Measurements from ENCODE around the gene SLC35A2. TPM values are rescaled to one million over a fixed set of nuclear protein-coding genes. Genes with fewer than 3 reads are reported as not detected.
A peak's percentile ranks its signal among the peaks of the same experiment; 100 is the strongest.

Gene SLC35A2
- total RNA-seq, 1 experiment from 2014 or later: 18.0 TPM

DNA sequence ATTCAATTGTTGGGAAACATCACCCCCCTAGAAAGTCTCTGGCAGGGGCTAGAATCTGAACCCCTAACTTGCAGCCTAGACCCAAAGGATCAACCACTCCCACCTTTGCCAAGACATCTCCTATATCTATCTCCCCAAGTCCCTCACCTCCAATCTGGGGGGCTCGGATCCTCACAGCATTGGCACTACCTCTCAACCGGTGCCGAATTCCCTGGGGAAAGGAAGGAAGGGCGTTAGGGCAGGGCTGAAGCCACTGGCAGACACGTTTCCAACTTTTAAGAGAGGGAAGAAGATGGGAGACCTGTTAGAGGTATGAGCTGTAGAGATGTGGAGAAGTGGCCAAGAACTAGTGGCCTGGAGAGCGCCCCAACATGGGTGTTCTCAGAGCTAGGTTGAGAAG lies 16.6 kb downstream of the SLC35A2 start (continued):
- TF ChIP-seq MYBL2 (CRISPR knock-in tag; IDR thresholded peaks at IDR 0.05) (no peak), ZNF396 (CRISPR knock-in tag; IDR thresholded peaks at IDR 0.05; ENCODE audit: borderline replicate concordance) (no peak), TEAD1 (CRISPR knock-in tag; IDR thresholded peaks at IDR 0.05) (no peak), ZBTB21 (CRISPR knock-in tag; IDR thresholded peaks at IDR 0.05; ENCODE audit: borderline replicate concordance) (no peak), ZNF416 (CRISPR knock-in tag; IDR thresholded peaks at IDR 0.05) (no peak), GTF2I (CRISPR knock-in tag; conservative IDR thresholded peaks at IDR 0.05) (no peak)
- TF ChIP-seq, protein P1, sequence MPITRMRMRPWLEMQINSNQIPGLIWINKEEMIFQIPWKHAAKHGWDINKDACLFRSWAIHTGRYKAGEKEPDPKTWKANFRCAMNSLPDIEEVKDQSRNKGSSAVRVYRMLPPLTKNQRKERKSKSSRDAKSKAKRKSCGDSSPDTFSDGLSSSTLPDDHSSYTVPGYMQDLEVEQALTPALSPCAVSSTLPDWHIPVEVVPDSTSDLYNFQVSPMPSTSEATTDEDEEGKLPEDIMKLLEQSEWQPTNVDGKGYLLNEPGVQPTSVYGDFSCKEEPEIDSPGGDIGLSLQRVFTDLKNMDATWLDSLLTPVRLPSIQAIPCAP (CRISPR knock-in tag; IDR thresholded peaks at IDR 0.05): no peak
- TF ChIP-seq, protein P2, sequence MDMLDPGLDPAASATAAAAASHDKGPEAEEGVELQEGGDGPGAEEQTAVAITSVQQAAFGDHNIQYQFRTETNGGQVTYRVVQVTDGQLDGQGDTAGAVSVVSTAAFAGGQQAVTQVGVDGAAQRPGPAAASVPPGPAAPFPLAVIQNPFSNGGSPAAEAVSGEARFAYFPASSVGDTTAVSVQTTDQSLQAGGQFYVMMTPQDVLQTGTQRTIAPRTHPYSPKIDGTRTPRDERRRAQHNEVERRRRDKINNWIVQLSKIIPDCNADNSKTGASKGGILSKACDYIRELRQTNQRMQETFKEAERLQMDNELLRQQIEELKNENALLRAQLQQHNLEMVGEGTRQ (CRISPR knock-in tag; IDR thresholded peaks at IDR 0.05): no peak
- TF ChIP-seq, protein P3, sequence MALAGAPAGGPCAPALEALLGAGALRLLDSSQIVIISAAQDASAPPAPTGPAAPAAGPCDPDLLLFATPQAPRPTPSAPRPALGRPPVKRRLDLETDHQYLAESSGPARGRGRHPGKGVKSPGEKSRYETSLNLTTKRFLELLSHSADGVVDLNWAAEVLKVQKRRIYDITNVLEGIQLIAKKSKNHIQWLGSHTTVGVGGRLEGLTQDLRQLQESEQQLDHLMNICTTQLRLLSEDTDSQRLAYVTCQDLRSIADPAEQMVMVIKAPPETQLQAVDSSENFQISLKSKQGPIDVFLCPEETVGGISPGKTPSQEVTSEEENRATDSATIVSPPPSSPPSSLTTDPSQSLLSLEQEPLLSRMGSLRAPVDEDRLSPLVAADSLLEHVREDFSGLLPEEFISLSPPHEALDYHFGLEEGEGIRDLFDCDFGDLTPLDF (CRISPR knock-in tag; IDR thresholded peaks at IDR 0.05): no peak

DNA sequence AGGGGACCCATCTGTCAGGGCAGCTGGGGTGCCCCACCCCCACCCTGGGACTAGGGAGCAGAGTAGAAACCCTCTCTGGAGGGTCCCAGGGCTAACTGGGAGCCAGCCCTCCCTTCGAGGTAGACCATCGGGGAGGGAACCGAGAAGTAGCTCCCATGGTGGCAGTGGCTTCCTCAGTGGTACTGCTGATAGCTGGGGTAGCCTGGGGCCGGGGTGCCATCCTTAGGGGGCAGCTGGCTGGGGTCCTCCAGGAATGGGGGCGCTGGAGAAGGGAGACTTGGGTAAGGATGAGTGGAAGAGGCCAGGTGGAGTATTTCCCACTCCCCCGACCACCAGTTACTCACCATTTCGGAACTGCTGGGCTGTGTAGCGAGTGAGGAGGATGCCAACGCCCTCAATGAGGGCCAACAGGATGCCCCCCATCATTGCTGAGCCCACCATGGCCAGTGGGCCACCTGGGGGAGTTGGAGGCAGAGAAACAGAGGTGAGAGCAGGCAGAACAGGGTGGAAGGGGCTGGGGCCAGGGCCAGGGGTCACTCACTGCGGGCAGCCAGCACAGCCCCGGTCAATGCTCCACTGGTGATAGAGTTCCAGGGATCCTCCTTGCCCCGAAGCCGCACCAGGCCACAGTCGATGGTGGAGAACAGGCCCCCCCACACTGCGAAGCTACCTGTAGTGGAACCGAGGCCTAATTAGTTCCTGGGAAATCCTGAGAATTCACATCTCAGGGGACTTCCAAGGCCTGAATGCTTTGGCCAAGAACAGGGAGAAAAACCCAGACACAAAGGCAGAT lies 17.7 kb downstream of the SLC35A2 start:
- DNase-seq (ENCODE audit: low spot score): no peak
- TF ChIP-seq, protein P4, sequence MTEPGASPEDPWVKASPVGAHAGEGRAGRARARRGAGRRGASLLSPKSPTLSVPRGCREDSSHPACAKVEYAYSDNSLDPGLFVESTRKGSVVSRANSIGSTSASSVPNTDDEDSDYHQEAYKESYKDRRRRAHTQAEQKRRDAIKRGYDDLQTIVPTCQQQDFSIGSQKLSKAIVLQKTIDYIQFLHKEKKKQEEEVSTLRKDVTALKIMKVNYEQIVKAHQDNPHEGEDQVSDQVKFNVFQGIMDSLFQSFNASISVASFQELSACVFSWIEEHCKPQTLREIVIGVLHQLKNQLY (CRISPR knock-in tag; IDR thresholded peaks at IDR 0.05): no peak
- TF ChIP-seq JAZF1 (CRISPR knock-in tag; IDR thresholded peaks at IDR 0.05) (no peak), ATF1 (CRISPR knock-in tag; IDR thresholded peaks at IDR 0.05) (no peak), TEAD1 (CRISPR knock-in tag; IDR thresholded peaks at IDR 0.05) (no peak), ZNF121 (CRISPR knock-in tag; IDR thresholded peaks at IDR 0.05) (no peak), NFE2L1 (CRISPR knock-in tag; IDR thresholded peaks at IDR 0.05) (no peak), ETV6 (CRISPR knock-in tag; IDR thresholded peaks at IDR 0.05) (no peak)
- Mint-ChIP-seq H3K36me3 (peaks cover 8% of the 10 kb centered on the region; the same call in 1 of the 2 replicates), H3K27ac (no peak overlapping the region), H3K4me1 (peaks cover 22% of the 10 kb centered on the region), H3K27me3 (ENCODE audit: low read depth) (peaks cover 4% of the 10 kb centered on the region; the same call in 1 of the 2 replicates), H3K9me3 (no peaks in the 10 kb centered on the region), H3K4me3 (no peak overlapping the region)
- POLR2A ChIA-PET: no interaction called here
- ATAC-seq: no peak
- CTCF ChIA-PET: no interaction called here

DNA sequence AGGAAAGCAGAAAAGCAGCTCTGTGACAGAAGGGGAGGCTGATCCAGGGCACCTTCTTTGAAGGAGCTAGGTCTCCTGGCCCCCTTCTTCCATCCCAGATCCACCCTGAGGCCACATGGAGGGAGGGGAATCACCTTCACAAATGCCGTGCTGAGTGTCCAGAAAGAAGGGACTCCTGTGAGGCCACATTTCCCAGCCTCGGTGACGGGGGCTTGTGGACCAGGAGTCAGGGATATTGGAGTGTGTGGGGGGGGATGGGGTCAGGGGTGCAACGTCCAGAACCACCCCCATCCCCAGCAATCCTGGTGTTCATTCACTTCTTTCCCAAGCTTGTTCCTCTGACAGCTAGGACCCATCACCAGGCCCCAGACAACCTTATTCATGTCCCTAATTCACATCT lies 18.6 kb downstream of the SLC35A2 start:
- DNase-seq (ENCODE audit: low spot score) (no peak), ATAC-seq (no peak)
- TF ChIP-seq, protein P5, sequence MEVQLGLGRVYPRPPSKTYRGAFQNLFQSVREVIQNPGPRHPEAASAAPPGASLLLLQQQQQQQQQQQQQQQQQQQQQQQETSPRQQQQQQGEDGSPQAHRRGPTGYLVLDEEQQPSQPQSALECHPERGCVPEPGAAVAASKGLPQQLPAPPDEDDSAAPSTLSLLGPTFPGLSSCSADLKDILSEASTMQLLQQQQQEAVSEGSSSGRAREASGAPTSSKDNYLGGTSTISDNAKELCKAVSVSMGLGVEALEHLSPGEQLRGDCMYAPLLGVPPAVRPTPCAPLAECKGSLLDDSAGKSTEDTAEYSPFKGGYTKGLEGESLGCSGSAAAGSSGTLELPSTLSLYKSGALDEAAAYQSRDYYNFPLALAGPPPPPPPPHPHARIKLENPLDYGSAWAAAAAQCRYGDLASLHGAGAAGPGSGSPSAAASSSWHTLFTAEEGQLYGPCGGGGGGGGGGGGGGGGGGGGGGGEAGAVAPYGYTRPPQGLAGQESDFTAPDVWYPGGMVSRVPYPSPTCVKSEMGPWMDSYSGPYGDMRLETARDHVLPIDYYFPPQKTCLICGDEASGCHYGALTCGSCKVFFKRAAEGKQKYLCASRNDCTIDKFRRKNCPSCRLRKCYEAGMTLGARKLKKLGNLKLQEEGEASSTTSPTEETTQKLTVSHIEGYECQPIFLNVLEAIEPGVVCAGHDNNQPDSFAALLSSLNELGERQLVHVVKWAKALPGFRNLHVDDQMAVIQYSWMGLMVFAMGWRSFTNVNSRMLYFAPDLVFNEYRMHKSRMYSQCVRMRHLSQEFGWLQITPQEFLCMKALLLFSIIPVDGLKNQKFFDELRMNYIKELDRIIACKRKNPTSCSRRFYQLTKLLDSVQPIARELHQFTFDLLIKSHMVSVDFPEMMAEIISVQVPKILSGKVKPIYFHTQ (CRISPR knock-in tag; IDR thresholded peaks at IDR 0.05): no peak
- TF ChIP-seq, protein P6, sequence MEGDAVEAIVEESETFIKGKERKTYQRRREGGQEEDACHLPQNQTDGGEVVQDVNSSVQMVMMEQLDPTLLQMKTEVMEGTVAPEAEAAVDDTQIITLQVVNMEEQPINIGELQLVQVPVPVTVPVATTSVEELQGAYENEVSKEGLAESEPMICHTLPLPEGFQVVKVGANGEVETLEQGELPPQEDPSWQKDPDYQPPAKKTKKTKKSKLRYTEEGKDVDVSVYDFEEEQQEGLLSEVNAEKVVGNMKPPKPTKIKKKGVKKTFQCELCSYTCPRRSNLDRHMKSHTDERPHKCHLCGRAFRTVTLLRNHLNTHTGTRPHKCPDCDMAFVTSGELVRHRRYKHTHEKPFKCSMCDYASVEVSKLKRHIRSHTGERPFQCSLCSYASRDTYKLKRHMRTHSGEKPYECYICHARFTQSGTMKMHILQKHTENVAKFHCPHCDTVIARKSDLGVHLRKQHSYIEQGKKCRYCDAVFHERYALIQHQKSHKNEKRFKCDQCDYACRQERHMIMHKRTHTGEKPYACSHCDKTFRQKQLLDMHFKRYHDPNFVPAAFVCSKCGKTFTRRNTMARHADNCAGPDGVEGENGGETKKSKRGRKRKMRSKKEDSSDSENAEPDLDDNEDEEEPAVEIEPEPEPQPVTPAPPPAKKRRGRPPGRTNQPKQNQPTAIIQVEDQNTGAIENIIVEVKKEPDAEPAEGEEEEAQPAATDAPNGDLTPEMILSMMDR (IDR thresholded peaks at IDR 0.05): no peak
- TF ChIP-seq PRRX2 (CRISPR knock-in tag; IDR thresholded peaks at IDR 0.05) (no peak), ZNF121 (CRISPR knock-in tag; IDR thresholded peaks at IDR 0.05) (no peak), OVOL2 (CRISPR knock-in tag; IDR thresholded peaks at IDR 0.05; ENCODE audit: borderline replicate concordance) (no peak), CBFB (CRISPR knock-in tag; IDR thresholded peaks at IDR 0.05; ENCODE audit: low read depth) (no peak), MYBL2 (CRISPR knock-in tag; IDR thresholded peaks at IDR 0.05) (no peak)
- TF ChIP-seq, protein P7, sequence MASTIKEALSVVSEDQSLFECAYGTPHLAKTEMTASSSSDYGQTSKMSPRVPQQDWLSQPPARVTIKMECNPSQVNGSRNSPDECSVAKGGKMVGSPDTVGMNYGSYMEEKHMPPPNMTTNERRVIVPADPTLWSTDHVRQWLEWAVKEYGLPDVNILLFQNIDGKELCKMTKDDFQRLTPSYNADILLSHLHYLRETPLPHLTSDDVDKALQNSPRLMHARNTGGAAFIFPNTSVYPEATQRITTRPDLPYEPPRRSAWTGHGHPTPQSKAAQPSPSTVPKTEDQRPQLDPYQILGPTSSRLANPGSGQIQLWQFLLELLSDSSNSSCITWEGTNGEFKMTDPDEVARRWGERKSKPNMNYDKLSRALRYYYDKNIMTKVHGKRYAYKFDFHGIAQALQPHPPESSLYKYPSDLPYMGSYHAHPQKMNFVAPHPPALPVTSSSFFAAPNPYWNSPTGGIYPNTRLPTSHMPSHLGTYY (CRISPR knock-in tag; IDR thresholded peaks at IDR 0.05): no peak
- TF ChIP-seq, protein P1 (CRISPR knock-in tag; IDR thresholded peaks at IDR 0.05): no peak
- H3K9me3 Mint-ChIP-seq: no peaks in the 10 kb centered on the region
- peaks cover 4% of the 10 kb centered on the region; the same call in 1 of the 2 replicates for H3K27me3 Mint-ChIP-seq (ENCODE audit: low read depth)
- peaks cover 8% of the 10 kb centered on the region; the same call in 1 of the 2 replicates for H3K36me3 Mint-ChIP-seq
- H3K4me1 Mint-ChIP-seq: peaks cover 22% of the 10 kb centered on the region
- POLR2A ChIA-PET: no interaction called here
- H3K4me3 Mint-ChIP-seq: 0 out of 2 replicates have a peak overlapping the region, but pooled peaks have one; percentile 68
- CTCF ChIA-PET: interaction anchor here (0.9 kb wide), 1 partner anchor 10 kb away, joined by 3 read pairs; no protein-coding TSS in a partner anchor
- H3K27ac Mint-ChIP-seq: no peak overlapping the region
